A549 (cell line): ENCODE data around the gene GON7. TPM values are rescaled to one million over a fixed set of nuclear protein-coding genes. Genes with fewer than 3 reads are reported as not detected.

Experiments used
- ATAC-seq, 2 experiments: fragments of 200-7000 bp in 1 of 2; fragments of >200 bp in 1 of 2; cut with Nextera tagmentation in 1 of 2; cut with Tn5 transposase in 1 of 2; 3 replicates each; pipeline versions ENCODE4 v1.8.0 to v1.9.1; 2018 to 2020; ENCODE audit warnings: mild to moderate bottlenecking in 1 of 2, moderate library complexity in 1 of 2
- CTCF ChIA-PET: fragments of 300-600 bp; sonication (Branson Sonifier 250); formaldehyde crosslinking; extraction: SDS; loops from one replicate; lab custom pipeline; 2021; ENCODE audit warnings: antibody characterized with exemption, inconsistent platforms; lab: Yijun Ruan, JAX
- POLR2A ChIA-PET: fragments of 350-600 bp; formaldehyde crosslinking; extraction: SDS; loops from one replicate; lab custom pipeline; 2021; ENCODE audit warnings: antibody characterized with exemption, inconsistent platforms; lab: Yijun Ruan, JAX
- DNase-seq, 2 experiments: peaks; one replicate each; pipeline versions ENCODE4 v3.0.0 to v3.0.0-alpha.2; 2011 to 2016; ENCODE audit warnings: low read depth in 1 of 2, low spot score in 1 of 2
- FAIRE-seq: peaks from 2 replicates; lab custom pipeline; 2011; peaks lifted over from hg19 to GRCh38; lab: Jason Lieb, UNC
- H3K27ac ChIP-seq, 2 experiments: fragments of >200 bp; sonication (Bioruptor Twin); formaldehyde crosslinking; 3 replicates each; pipeline ENCODE4 v1.5.1; 2016 to 2017
- H3K4me1 ChIP-seq: fragments of >200 bp; sonication (Bioruptor Twin); formaldehyde crosslinking; 3 replicates; pipeline ENCODE4 v1.6.1; 2016
- H3K4me2 ChIP-seq: fragments of >200 bp; sonication (Bioruptor Twin); formaldehyde crosslinking; 3 replicates; pipeline ENCODE4 v1.6.1; 2016
- H3K4me3 ChIP-seq: fragments of >200 bp; sonication (Bioruptor Twin); formaldehyde crosslinking; 3 replicates; pipeline ENCODE4 v1.5.1; 2016
- H3K9me3 ChIP-seq: fragments of >200 bp; sonication (Bioruptor Twin); formaldehyde crosslinking; 3 replicates; pipeline ENCODE4 v1.6.1; 2016
- BCL3 ChIP-seq: fragments of >200 bp; sonication (Bioruptor Twin); formaldehyde crosslinking; IDR thresholded peaks from 3 replicates; pipeline ENCODE4 v1.6.1; 2016
- CBX8 ChIP-seq: fragments of 200-600 bp; sonication (generic); IDR thresholded peaks from 2 replicates; pipeline ENCODE4 v1.6.1; 2016
- HES2 ChIP-seq: fragments of >200 bp; sonication (Bioruptor Twin); formaldehyde crosslinking; IDR thresholded peaks from 2 replicates; pipeline ENCODE4 v1.6.1; 2016
- HEYL ChIP-seq: fragments of 250-450 bp; sonication (Bioruptor Pico); IDR thresholded peaks from 2 replicates; pipeline ENCODE4 v1.8.0; 2021; ENCODE audit warnings: mild to moderate bottlenecking, moderate library complexity
- JUN ChIP-seq, 2 experiments: fragments of >200 bp; sonication (Bioruptor Twin); formaldehyde crosslinking; IDR thresholded peaks; 2 replicates in 1 of 2; 3 replicates in 1 of 2; pipeline ENCODE4 v1.6.1; 2016 to 2017
- NFE2L2 ChIP-seq: fragments of 150-350 bp; conservative IDR thresholded peaks from 2 replicates; pipeline ENCODE4 v1.6.1; 2014; ENCODE audit warnings: low read length
- POLR2A ChIP-seq: IDR thresholded peaks from 2 replicates; pipeline ENCODE4 v1.6.1; 2012; ENCODE audit warnings: mild to moderate bottlenecking, low read length
- RCOR1 ChIP-seq: fragments of 150-350 bp; IDR thresholded peaks from 2 replicates; pipeline ENCODE4 v1.6.1; 2014; ENCODE audit warnings: antibody characterized with exemption, low read length, low read depth
- REST ChIP-seq: fragments of 200-600 bp; sonication (generic); IDR thresholded peaks from 2 replicates; pipeline ENCODE4 v1.6.1; 2016; ENCODE audit warnings: antibody characterized with exemption, mild to moderate bottlenecking, moderate library complexity
- RNF2 ChIP-seq: fragments of 200-600 bp; sonication (generic); IDR thresholded peaks from 2 replicates; pipeline ENCODE4 v1.6.1; 2016; ENCODE audit warnings: low read depth, mild to moderate bottlenecking, antibody characterized with exemption, moderate library complexity, borderline replicate concordance
- SMC3 ChIP-seq: fragments of >200 bp; sonication (Bioruptor Twin); formaldehyde crosslinking; IDR thresholded peaks from 3 replicates; pipeline ENCODE4 v1.6.1; 2018; ENCODE audit warnings: inconsistent platforms
- USF2 ChIP-seq: fragments of 450-650 bp; IDR thresholded peaks from 2 replicates; pipeline ENCODE4 v1.6.1; 2014; ENCODE audit warnings: antibody characterized with exemption
- ZC3H11A ChIP-seq: fragments of 450-650 bp; IDR thresholded peaks from 2 replicates; pipeline ENCODE4 v1.6.1; 2014; ENCODE audit warnings: antibody characterized with exemption, mild to moderate bottlenecking
- WGBS: methylation state at CpG from one replicate; pipeline ENCODE4 v1.1.6; 2017; ENCODE audit errors: missing lambda C conversion rate; 5-methylcytosine and 5-hydroxymethylcytosine counted together
- polyA plus RNA-seq, 4 experiments: library from polyadenylated mRNA; depleted of rRNA in 3 of 4; stranded (reverse); fragments of >200 nt; fragmentation: RNase III in 1 of 4; extraction: RNeasy Plus Mini Kit Qiagen cat#74134 plus additional on column Dnase treatment in 1 of 4; gene quantifications; 2 replicates in 3 of 4; 3 replicates in 1 of 4; pipeline ENCODE4 v1.2.3, GENCODE V29; 2011 to 2017
- TF ChIP-seq, protein P1 (sequence below): fragments of 250-450 bp; sonication (Bioruptor Pico); IDR thresholded peaks from 2 replicates; pipeline ENCODE4 v1.5.0; 2021; ENCODE audit warnings: mild to moderate bottlenecking, moderate library complexity, borderline replicate concordance
- TF ChIP-seq, protein P2 (sequence below): fragments of 250-450 bp; sonication (Bioruptor Pico); IDR thresholded peaks from 2 replicates; pipeline ENCODE4 v1.5.0; 2020; ENCODE audit warnings: low read depth, mild to moderate bottlenecking, moderate library complexity

GON7 gene
- polyA plus RNA-seq, 2 of the 4 experiments (the other 2 are of a cell fraction): 19.2 to 22.1 TPM

GRCh38 chr14:93232159-93232558 lies 25.3 kb upstream of the GON7 start:
- CTCF ChIA-PET: interaction anchor here (0.6 to 4.1 kb wide), 6 partner anchors 9 to 318 kb away, joined by 3 to 14 read pairs (median 4); partner anchors contain the start of genes GON7 and UBR7

GRCh38 chr14:93231129-93231979 lies 24.5 kb upstream of the GON7 start:
- H3K9me3 ChIP-seq: no peaks in the 10 kb centered on the region
- ATAC-seq (peak; percentile 78 to 84), DNase-seq (peak; percentile 51 to 78), FAIRE-seq (no peak)
- ChIA-PET CTCF (interaction anchor here (0.6 to 4.1 kb wide), 7 partner anchors 9 to 319 kb away, joined by 3 to 14 read pairs (median 4); partner anchors contain the start of genes GON7 and UBR7), POLR2A (interaction anchor here (0.6 to 1.6 kb wide), 3 partner anchors 9 to 276 kb away, joined by 4 to 10 read pairs (median 9); partner anchors contain the start of genes GON7 and UBR7)
- H3K4me3 ChIP-seq: peak overlapping the region; percentile 57
- 42% methylated on average over 39 of the region's 39 CpGs for WGBS
- peak overlapping the region; percentile 70 to 80 for H3K27ac ChIP-seq
- H3K4me1 ChIP-seq: peaks cover 9% of the 10 kb centered on the region; the same call in 1 of the 3 replicates
- H3K4me2 ChIP-seq: peak overlapping the region; percentile 89
- TF ChIP-seq USF2 (peak; percentile 69), HEYL (CRISPR knock-in tag) (no peak), CBX8 (no peak), NFE2L2 (no peak), ZC3H11A (no peak), RNF2 (no peak), REST (no peak), SMC3 (no peak), POLR2A (0 out of 2 replicates have a peak, but pooled peaks have one; percentile 18), BCL3 (0 out of 3 replicates have a peak, but pooled peaks have one; percentile 33), HES2 (no peak)
- TF ChIP-seq, protein P1, sequence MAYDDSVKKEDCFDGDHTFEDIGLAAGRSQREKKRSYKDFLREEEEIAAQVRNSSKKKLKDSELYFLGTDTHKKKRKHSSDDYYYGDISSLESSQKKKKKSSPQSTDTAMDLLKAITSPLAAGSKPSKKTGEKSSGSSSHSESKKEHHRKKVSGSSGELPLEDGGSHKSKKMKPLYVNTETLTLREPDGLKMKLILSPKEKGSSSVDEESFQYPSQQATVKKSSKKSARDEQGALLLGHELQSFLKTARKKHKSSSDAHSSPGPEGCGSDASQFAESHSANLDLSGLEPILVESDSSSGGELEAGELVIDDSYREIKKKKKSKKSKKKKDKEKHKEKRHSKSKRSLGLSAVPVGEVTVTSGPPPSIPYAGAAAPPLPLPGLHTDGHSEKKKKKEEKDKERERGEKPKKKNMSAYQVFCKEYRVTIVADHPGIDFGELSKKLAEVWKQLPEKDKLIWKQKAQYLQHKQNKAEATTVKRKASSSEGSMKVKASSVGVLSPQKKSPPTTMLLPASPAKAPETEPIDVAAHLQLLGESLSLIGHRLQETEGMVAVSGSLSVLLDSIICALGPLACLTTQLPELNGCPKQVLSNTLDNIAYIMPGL (CRISPR knock-in tag): no peak

More at GRCh38 chr14:93232159-93232558, 25.3 kb upstream of the GON7 start:
- TF ChIP-seq, protein P2, sequence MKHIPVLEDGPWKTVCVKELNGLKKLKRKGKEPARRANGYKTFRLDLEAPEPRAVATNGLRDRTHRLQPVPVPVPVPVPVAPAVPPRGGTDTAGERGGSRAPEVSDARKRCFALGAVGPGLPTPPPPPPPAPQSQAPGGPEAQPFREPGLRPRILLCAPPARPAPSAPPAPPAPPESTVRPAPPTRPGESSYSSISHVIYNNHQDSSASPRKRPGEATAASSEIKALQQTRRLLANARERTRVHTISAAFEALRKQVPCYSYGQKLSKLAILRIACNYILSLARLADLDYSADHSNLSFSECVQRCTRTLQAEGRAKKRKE: no peak
- no peak for TF ChIP-seq RCOR1
- TF ChIP-seq JUN (IDR thresholded peaks at IDR 0.05): no peak
- TF ChIP-seq, all 56 proteins: peak for 0
- Histone ChIP-seq H3K27ac (peak overlapping the region in 1 of 2 experiments; percentile 80; a peak in 4 of 6 replicates), H3K4me2 (peak overlapping the region; percentile 89), H3K4me3 (no peak overlapping the region; the same call in 2 of the 3 replicates), H3K9me3 (no peaks in the 10 kb centered on the region), H3K4me1 (peaks cover 9% of the 10 kb centered on the region; the same call in 1 of the 3 replicates)
- ATAC-seq (no peak), DNase-seq (no peak), FAIRE-seq (no peak)
- POLR2A ChIA-PET: interaction anchor here (1.1 to 1.6 kb wide), 2 partner anchors 8 to 25 kb away, joined by 9 to 10 read pairs; partner anchors contain the start of genes GON7 and UBR7
- WGBS: 93% methylated on average over 13 of the region's 17 CpGs
